ENCODE data around the gene VEGFD. TPM values are rescaled to one million over a fixed set of nuclear protein-coding genes. Genes with fewer than 3 reads are reported as not detected.

VEGFD gene
- total RNA-seq, 4 donors from 2014 or later = 5.1 to 16.8 (median 9.0) TPM

DNA sequence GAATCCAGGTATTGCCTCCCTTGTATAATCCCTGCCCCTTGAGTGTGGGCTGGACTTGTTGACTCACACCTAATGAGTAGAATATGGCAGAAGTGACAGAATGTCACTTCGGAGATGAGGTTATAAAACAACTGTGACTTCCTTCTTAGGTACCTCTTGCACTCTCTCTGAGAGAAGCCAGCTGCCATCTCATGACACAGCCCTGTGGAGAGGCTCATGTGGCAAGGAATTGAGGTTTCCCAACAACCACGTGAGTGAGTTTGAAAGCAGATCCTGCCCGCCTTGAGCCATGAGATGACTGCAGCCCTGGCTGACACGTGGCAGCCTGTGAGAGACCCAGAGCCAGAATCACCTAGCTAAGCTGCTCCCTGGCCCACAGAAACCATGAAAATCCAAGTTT, 82.3 kb downstream of the VEGFD start:
- Histone ChIP-seq H3K27ac (peak overlapping the region; percentile 91 to 92 (median 92)), H3K27me3 (no peaks in the 10 kb centered on the region), H3K4me3 (no peak overlapping the region), H3K36me3 (no peaks in the 10 kb centered on the region), H3K9me3 (no peaks in the 10 kb centered on the region), H3K4me1 (peaks cover 22 to 30% of the 10 kb centered on the region in 2 donors)
- intact Hi-C loops (cut with DNase I; ENCODE audit: low total_unique reads) (loop anchor here (1.0 kb wide), 1 partner anchor 33 kb away; the partner anchor contains the start of gene PIGA), in situ Hi-C loops (cut with MboI; ENCODE audit: low sequenced_read_pairs in 4 of 4) (no loop called here)
- DNase-seq (peak; percentile 85 to 94), ATAC-seq (peak; percentile 92 to 93)
- TF ChIP-seq POLR2A (IDR thresholded peaks at IDR 0.05) = peak; percentile 31 to 58
- TF ChIP-seq, protein P1, sequence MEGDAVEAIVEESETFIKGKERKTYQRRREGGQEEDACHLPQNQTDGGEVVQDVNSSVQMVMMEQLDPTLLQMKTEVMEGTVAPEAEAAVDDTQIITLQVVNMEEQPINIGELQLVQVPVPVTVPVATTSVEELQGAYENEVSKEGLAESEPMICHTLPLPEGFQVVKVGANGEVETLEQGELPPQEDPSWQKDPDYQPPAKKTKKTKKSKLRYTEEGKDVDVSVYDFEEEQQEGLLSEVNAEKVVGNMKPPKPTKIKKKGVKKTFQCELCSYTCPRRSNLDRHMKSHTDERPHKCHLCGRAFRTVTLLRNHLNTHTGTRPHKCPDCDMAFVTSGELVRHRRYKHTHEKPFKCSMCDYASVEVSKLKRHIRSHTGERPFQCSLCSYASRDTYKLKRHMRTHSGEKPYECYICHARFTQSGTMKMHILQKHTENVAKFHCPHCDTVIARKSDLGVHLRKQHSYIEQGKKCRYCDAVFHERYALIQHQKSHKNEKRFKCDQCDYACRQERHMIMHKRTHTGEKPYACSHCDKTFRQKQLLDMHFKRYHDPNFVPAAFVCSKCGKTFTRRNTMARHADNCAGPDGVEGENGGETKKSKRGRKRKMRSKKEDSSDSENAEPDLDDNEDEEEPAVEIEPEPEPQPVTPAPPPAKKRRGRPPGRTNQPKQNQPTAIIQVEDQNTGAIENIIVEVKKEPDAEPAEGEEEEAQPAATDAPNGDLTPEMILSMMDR (IDR thresholded peaks at IDR 0.05 in 4 of 5, conservative IDR thresholded peaks at IDR 0.05 in 1 of 5) = no peak

DNA sequence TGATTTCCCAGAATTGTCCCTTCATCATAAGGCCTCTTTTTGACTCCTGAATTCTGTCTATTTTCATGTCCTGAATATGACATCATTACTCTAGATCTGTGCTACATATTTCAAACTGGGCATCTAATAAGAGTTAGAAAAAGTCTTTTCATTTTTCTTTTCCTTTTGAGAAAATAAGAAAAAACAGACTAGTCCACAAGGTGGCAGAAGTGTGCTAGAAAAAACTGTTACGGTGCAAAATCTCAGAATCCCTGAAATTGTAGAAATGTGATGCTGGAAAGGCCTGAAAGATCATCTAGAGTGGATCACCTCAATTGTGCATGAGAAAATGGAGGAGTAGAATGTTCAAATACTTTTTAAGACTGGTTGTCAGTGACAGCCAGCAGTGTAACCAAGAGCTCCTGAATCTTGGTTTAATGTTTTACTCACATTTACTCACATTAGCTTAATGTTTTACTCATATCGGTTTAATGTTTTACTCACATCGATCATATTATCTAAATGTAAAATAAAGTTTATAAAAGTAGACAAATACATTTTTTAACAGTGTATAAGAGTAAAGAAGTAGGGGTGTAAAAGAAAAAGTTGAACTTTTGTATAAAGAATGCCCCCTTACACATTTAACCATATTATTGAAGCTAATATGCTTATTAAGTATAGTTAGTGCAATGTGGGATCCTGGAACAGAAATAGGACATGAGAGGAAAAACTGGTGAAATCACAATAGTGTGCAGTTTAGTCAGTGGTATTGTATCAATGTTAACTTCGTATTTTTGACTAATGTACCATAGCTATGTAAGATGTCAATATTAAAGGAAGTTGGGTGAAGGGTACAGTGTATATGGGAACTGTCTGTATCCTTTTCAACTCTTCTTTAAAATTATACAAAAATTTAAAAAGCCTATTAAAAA, 84.0 kb downstream of the VEGFD start:
- ATAC-seq = no peak
- no peaks in the 10 kb centered on the region for H3K27me3 ChIP-seq
- TF ChIP-seq, protein P1 (IDR thresholded peaks at IDR 0.05 in 4 of 5, conservative IDR thresholded peaks at IDR 0.05 in 1 of 5) = peak; percentile 21 to 58 (median 42)
- no peak for TF ChIP-seq POLR2A (IDR thresholded peaks at IDR 0.05)
- H3K27ac ChIP-seq = peak overlapping the region; percentile 83 to 92 (median 91)
- no peak for DNase-seq
- H3K9me3 ChIP-seq = no peaks in the 10 kb centered on the region
- peaks cover 22 to 23% of the 10 kb centered on the region in 2 donors for H3K4me1 ChIP-seq
- H3K4me3 ChIP-seq = no peak overlapping the region
- no peaks in the 10 kb centered on the region for H3K36me3 ChIP-seq
- intact Hi-C loops (cut with DNase I; ENCODE audit: low total_unique reads) = loop anchor here (1.0 to 5.0 kb wide), 2 partner anchors 167 to 193 kb away; partner anchors contain the start of gene PIR
- in situ Hi-C loops (cut with MboI; ENCODE audit: low sequenced_read_pairs in 4 of 4) = no loop called here

DNA sequence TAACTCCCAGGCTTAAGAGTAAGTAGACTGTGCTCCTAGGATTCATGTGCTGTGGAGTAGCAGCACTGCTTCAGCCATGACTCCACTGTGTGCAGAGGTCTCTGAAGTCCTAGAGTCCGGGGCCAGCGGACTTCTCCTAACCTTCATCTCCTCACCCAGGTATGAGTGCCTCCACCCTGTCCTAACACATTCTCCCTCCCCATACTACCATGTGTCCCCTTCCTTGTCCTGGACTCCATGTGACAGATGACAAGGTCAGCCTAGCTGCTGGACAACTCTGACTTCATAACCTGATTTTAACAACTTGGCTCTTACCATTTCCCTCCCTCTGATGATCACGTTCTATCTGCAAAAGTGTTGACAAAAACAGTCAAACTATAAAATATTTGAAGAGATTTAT, 85.4 kb downstream of the VEGFD start:
- in situ Hi-C loops (cut with MboI; ENCODE audit: low sequenced_read_pairs in 4 of 4) (no loop called here), intact Hi-C loops (cut with DNase I; ENCODE audit: low total_unique reads) (loop anchor here (5.0 kb wide), 1 partner anchor 169 kb away; no protein-coding TSS in a partner anchor)
- Histone ChIP-seq H3K36me3 (no peaks in the 10 kb centered on the region), H3K27ac (peak overlapping the region; percentile 83 to 92 (median 91)), H3K9me3 (no peaks in the 10 kb centered on the region), H3K4me1 (peaks cover 17 to 22% of the 10 kb centered on the region in 2 donors), H3K4me3 (no peak overlapping the region), H3K27me3 (no peaks in the 10 kb centered on the region)
- no peak for DNase-seq
- peak; percentile 26 to 31 for ATAC-seq
- no peak for TF ChIP-seq POLR2A (IDR thresholded peaks at IDR 0.05)
- TF ChIP-seq, protein P1 (IDR thresholded peaks at IDR 0.05 in 4 of 5, conservative IDR thresholded peaks at IDR 0.05 in 1 of 5) = no peak

DNA sequence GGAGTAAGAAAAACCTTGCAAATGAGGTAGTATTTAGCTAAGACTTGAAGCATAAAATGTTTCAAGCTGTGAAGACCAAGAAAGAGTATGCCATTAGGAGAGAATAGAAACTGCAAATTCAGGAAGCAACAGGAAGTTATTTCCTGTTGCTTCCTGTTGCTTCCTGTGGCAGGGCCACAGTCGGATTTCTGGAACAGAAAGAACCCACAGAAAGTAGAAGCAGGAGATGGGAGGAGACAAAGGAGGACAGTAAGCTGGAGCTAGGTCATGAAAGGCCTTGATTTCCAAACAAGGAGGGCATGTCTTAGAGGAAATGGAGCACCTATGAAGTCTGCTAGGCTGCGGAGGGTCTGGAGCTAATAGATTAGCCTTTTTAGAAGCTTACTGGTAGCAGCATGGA, 86.0 kb downstream of the VEGFD start:
- no peak overlapping the region for H3K4me3 ChIP-seq
- intact Hi-C loops (cut with DNase I; ENCODE audit: low total_unique reads) = loop anchor here (5.0 kb wide), 1 partner anchor 169 kb away; no protein-coding TSS in a partner anchor
- no peak for ATAC-seq
- H3K36me3 ChIP-seq = peaks cover 0 to under 1% of the 10 kb centered on the region in 2 donors
- no peak for DNase-seq
- peaks cover 17 to 20% of the 10 kb centered on the region in 2 donors for H3K4me1 ChIP-seq
- no peaks in the 10 kb centered on the region for H3K27me3 ChIP-seq
- no peaks in the 10 kb centered on the region for H3K9me3 ChIP-seq
- TF ChIP-seq, protein P1 (IDR thresholded peaks at IDR 0.05 in 4 of 5, conservative IDR thresholded peaks at IDR 0.05 in 1 of 5) = no peak
- TF ChIP-seq POLR2A (IDR thresholded peaks at IDR 0.05) = no peak
- in situ Hi-C loops (cut with MboI; ENCODE audit: low sequenced_read_pairs in 4 of 4) = no loop called here
- H3K27ac ChIP-seq = peak overlapping the region; percentile 83 to 92 (median 91)

Other genes starting within 250 kb of the VEGFD start
- 1 to 10 TPM in 1 of 4 donors, under 1 TPM in 1, not detected in 2; 0.78 to 1.7 TPM for gene ASB9, start 114.3 kb downstream of the VEGFD start, total RNA-seq
- 10 to 100 TPM; 16.2 to 59.8 (median 47.4) TPM for gene ASB11, start 68.8 kb downstream of the VEGFD start, total RNA-seq
- 1 to 10 TPM; 1.5 to 5.9 (median 3.1) TPM for gene PIGA, start 48.9 kb downstream of the VEGFD start, total RNA-seq
- gene PIR, start 108.9 kb upstream of the VEGFD start, total RNA-seq = 10 to 100 TPM in 3 of 4 donors, 1 to 10 TPM in 1; 9.4 to 20.2 (median 14.2) TPM
- gene BMX, start 116.4 kb upstream of the VEGFD start, total RNA-seq = 1 to 10 TPM in 2 of 4 donors, under 1 TPM in 2; 0.40 to 2.4 (median 0.82) TPM
- gene ACE2, start 216.5 kb upstream of the VEGFD start, total RNA-seq = 1 to 10 TPM; 1.0 to 6.6 (median 2.6) TPM

All from gastrocnemius medialis (tissue), 4 donors.